SK-N-SH treated with all-trans-retinoic acid at 6 μM for 48 hours (cell line): Measurements from ENCODE around the gene CPEB1.

Experiments used
- ATAC-seq: fragments of 200-7000 bp; cut with Tn5 transposase; 3 replicates; pipeline ENCODE4 v1.9.1; 2020; ENCODE audit warnings: mild to moderate bottlenecking, moderate library complexity
- CSDC2 ChIP-seq: fragments of 250-450 bp; sonication (Bioruptor Pico); IDR thresholded peaks from 2 replicates; pipeline ENCODE4 v1.5.0; 2020; ENCODE audit warnings: mild to moderate bottlenecking, moderate library complexity
- CSRNP3 ChIP-seq: fragments of 250-450 bp; sonication (Bioruptor Pico); IDR thresholded peaks from 2 replicates; pipeline ENCODE4 v1.5.1; 2021; ENCODE audit warnings: mild to moderate bottlenecking, moderate library complexity
- ESRRG ChIP-seq: fragments of 250-450 bp; sonication (Bioruptor Pico); IDR thresholded peaks from 2 replicates; pipeline ENCODE4 v1.6.1; 2021; ENCODE audit warnings: mild to moderate bottlenecking
- GLIS3 ChIP-seq: fragments of 250-450 bp; sonication (Bioruptor Pico); IDR thresholded peaks from 2 replicates; pipeline ENCODE4 v1.5.0; 2020; ENCODE audit warnings: mild to moderate bottlenecking, moderate library complexity
- ISL1 ChIP-seq: fragments of 250-450 bp; sonication (Bioruptor Pico); IDR thresholded peaks from 2 replicates; pipeline ENCODE4 v2.1.2; 2022; ENCODE audit warnings: mild to moderate bottlenecking, moderate library complexity
- OSR1 ChIP-seq: fragments of 250-450 bp; sonication (Bioruptor Pico); IDR thresholded peaks from 2 replicates; pipeline ENCODE4 v1.8.0; 2022; ENCODE audit warnings: moderate library complexity, mild to moderate bottlenecking, inconsistent platforms
- PATZ1 ChIP-seq: fragments of 250-450 bp; sonication (Bioruptor Pico); IDR thresholded peaks from 2 replicates; pipeline ENCODE4 v1.8.0; 2020; ENCODE audit warnings: mild to moderate bottlenecking, moderate library complexity, borderline replicate concordance
- PPARA ChIP-seq: fragments of 250-450 bp; sonication (Bioruptor Pico); IDR thresholded peaks from 2 replicates; pipeline ENCODE4 v1.5.0; 2020; ENCODE audit warnings: mild to moderate bottlenecking, borderline replicate concordance
- RARB ChIP-seq: fragments of 250-450 bp; sonication (Bioruptor Pico); IDR thresholded peaks from 2 replicates; pipeline ENCODE4 v1.8.0; 2021; ENCODE audit warnings: mild to moderate bottlenecking, moderate library complexity
- TOX ChIP-seq: fragments of 250-450 bp; sonication (Bioruptor Pico); IDR thresholded peaks from 2 replicates; pipeline ENCODE4 v1.8.0; 2021; ENCODE audit warnings: mild to moderate bottlenecking, moderate library complexity, borderline replicate concordance
- ZC3H10 ChIP-seq: fragments of 250-450 bp; sonication (Bioruptor Pico); IDR thresholded peaks from 2 replicates; pipeline ENCODE4 v1.5.1; 2021; ENCODE audit warnings: mild to moderate bottlenecking, moderate library complexity
- ZNF565 ChIP-seq: fragments of 450-650 bp; formaldehyde crosslinking; conservative IDR thresholded peaks from 2 replicates; pipeline ENCODE4 v1.5.0; 2020; ENCODE audit warnings: low read depth, mild to moderate bottlenecking, moderate library complexity
- ZNF70 ChIP-seq: fragments of 450-650 bp; formaldehyde crosslinking; IDR thresholded peaks from 2 replicates; pipeline ENCODE4 v1.5.0; 2020; ENCODE audit warnings: mild to moderate bottlenecking, moderate library complexity
- ZNF8 ChIP-seq: fragments of 450-650 bp; formaldehyde crosslinking; IDR thresholded peaks from 2 replicates; pipeline ENCODE4 v1.5.0; 2020; ENCODE audit warnings: mild to moderate bottlenecking, moderate library complexity
- TF ChIP-seq, protein P1 (sequence below): fragments of 250-450 bp; sonication (Bioruptor Pico); IDR thresholded peaks from 2 replicates; pipeline ENCODE4 v1.5.1; 2020; ENCODE audit warnings: low read depth, mild to moderate bottlenecking, moderate library complexity
- TF ChIP-seq, protein P2 (sequence below): fragments of 250-450 bp; sonication (Bioruptor Pico); IDR thresholded peaks from 2 replicates; pipeline ENCODE4 v1.8.0; 2021; ENCODE audit warnings: low read depth, mild to moderate bottlenecking, moderate library complexity, borderline replicate concordance
- TF ChIP-seq, protein P3 (sequence below): fragments of 250-450 bp; sonication (Bioruptor Pico); IDR thresholded peaks from 2 replicates; pipeline ENCODE4 v1.5.0; 2020; ENCODE audit warnings: mild to moderate bottlenecking, moderate library complexity

The CPEB1 gene

DNA sequence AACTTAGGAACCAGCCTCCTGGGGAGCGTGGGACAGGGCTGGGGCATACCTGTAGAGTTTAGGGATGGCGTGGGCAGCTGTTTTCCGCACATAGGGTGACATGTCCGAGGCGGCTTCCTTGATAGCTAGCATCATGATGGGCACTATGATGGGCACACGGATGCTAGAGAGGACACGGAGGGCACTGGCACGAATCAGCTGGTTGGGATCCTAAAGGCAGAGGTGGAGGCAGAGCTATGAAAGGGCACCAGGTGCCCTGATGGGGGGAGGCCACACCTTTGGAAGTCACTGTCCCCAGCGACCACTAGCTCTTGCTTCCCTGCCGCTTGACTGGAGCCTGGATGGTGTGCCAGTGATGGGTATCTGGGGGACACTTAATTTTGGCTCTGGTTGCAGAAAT is 34.2 kb upstream of the CPEB1 start:
- TF ChIP-seq CSRNP3 (CRISPR knock-in tag) = no peak
- TF ChIP-seq, protein P1, sequence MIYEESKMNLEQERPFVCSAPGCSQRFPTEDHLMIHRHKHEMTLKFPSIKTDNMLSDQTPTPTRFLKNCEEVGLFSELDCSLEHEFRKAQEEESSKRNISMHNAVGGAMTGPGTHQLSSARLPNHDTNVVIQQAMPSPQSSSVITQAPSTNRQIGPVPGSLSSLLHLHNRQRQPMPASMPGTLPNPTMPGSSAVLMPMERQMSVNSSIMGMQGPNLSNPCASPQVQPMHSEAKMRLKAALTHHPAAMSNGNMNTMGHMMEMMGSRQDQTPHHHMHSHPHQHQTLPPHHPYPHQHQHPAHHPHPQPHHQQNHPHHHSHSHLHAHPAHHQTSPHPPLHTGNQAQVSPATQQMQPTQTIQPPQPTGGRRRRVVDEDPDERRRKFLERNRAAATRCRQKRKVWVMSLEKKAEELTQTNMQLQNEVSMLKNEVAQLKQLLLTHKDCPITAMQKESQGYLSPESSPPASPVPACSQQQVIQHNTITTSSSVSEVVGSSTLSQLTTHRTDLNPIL = no peak
- no peak for TF ChIP-seq ZNF70 (CRISPR knock-in tag)
- no peak for ATAC-seq

GRCh38 chr15:82680200-82681102 is 33.3 kb upstream of the CPEB1 start:
- no peak for ATAC-seq

GRCh38 chr15:82679626-82680199 is 32.5 kb upstream of the CPEB1 start:
- TF ChIP-seq ESRRG (CRISPR knock-in tag) (no peak), ZC3H10 (CRISPR knock-in tag) (no peak), CSDC2 (CRISPR knock-in tag) (no peak), PPARA (CRISPR knock-in tag) (no peak)
- ATAC-seq = no peak

More at GRCh38 chr15:82680200-82681102, 33.3 kb upstream of the CPEB1 start:
- no peak for TF ChIP-seq PATZ1 (CRISPR knock-in tag)
- TF ChIP-seq, protein P2, sequence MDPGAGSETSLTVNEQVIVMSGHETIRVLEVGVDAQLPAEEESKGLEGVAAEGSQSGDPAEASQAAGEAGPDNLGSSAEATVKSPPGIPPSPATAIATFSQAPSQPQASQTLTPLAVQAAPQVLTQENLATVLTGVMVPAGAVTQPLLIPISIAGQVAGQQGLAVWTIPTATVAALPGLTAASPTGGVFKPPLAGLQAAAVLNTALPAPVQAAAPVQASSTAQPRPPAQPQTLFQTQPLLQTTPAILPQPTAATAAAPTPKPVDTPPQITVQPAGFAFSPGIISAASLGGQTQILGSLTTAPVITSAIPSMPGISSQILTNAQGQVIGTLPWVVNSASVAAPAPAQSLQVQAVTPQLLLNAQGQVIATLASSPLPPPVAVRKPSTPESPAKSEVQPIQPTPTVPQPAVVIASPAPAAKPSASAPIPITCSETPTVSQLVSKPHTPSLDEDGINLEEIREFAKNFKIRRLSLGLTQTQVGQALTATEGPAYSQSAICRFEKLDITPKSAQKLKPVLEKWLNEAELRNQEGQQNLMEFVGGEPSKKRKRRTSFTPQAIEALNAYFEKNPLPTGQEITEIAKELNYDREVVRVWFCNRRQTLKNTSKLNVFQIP (CRISPR knock-in tag) = no peak
- TF ChIP-seq, protein P1 = no peak

DNA sequence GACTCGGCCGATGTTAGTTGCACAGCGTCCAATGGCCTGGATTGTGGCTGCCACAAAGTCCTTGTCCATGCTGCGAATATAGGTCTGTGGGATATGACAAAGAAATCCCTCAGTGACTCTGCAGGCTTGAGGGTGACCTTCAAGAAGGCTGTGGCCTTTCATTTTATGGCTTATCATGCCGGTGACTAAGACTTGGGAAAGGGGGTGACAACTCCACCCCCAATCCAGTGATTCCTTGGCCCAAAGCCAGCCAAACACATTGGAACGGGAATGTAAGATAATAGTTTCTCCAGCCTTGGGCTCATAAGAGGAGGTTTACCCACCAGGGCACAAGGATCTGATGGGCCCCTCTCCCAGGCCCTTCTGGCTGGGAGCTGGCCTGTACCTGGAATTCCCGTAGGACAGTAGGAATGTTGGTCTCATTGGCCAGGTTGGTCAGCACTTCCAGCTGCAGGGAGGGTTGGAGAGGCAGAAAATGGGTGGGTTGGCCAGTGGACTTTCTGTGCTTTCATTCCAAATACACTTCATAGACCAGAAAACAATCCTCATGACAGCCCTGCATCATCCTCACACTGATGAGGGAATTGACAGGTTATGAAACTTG is 30.7 kb upstream of the CPEB1 start:
- TF ChIP-seq CSRNP3 (CRISPR knock-in tag) (no peak), OSR1 (CRISPR knock-in tag) (no peak), TOX (no peak), ZNF70 (CRISPR knock-in tag) (no peak), ZNF565 (CRISPR knock-in tag) (no peak), ESRRG (CRISPR knock-in tag) (no peak), ISL1 (no peak), RARB (CRISPR knock-in tag) (no peak), GLIS3 (CRISPR knock-in tag) (no peak), ZNF8 (no peak)
- TF ChIP-seq, protein P1 = no peak
- TF ChIP-seq, protein P3, sequence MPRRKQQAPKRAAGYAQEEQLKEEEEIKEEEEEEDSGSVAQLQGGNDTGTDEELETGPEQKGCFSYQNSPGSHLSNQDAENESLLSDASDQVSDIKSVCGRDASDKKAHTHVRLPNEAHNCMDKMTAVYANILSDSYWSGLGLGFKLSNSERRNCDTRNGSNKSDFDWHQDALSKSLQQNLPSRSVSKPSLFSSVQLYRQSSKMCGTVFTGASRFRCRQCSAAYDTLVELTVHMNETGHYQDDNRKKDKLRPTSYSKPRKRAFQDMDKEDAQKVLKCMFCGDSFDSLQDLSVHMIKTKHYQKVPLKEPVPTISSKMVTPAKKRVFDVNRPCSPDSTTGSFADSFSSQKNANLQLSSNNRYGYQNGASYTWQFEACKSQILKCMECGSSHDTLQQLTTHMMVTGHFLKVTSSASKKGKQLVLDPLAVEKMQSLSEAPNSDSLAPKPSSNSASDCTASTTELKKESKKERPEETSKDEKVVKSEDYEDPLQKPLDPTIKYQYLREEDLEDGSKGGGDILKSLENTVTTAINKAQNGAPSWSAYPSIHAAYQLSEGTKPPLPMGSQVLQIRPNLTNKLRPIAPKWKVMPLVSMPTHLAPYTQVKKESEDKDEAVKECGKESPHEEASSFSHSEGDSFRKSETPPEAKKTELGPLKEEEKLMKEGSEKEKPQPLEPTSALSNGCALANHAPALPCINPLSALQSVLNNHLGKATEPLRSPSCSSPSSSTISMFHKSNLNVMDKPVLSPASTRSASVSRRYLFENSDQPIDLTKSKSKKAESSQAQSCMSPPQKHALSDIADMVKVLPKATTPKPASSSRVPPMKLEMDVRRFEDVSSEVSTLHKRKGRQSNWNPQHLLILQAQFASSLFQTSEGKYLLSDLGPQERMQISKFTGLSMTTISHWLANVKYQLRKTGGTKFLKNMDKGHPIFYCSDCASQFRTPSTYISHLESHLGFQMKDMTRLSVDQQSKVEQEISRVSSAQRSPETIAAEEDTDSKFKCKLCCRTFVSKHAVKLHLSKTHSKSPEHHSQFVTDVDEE = no peak
- ATAC-seq = no peak
